Adrenal gland (tissue), 12 donors: ENCODE data around the gene DR1. TPM values are rescaled to one million over a fixed set of nuclear protein-coding genes. Genes with fewer than 3 reads are reported as not detected.

Experiments used
- DNase-seq, 7 donors: peaks; one replicate each; pipeline ENCODE4 v3.0.0-alpha.2; 2019 to 2020
- H3K27ac ChIP-seq, 5 donors: fragments of 200-600 bp; sonication (generic) in 4 of 5; 1 replicate in 3 of 5; 2 replicates in 2 of 5; pipeline versions ENCODE4 v1.5.1 to v1.8.0; 2016 to 2020; ENCODE audit warnings: mild to moderate bottlenecking in 1 of 5
- H3K27me3 ChIP-seq: fragments of 200-600 bp; 2 replicates; pipeline ENCODE4 v1.8.0; 2021
- H3K36me3 ChIP-seq, 2 donors: fragments of 200-600 bp; replicated peaks in 1 of 2; 1 replicate in 1 of 2; 2 replicates in 1 of 2; pipeline versions ENCODE4 v1.5.1 to v1.8.0; 2018 to 2022
- H3K4me1 ChIP-seq, 2 donors: fragments of 200-600 bp; replicated peaks in 1 of 2; 1 replicate in 1 of 2; 2 replicates in 1 of 2; pipeline versions ENCODE4 v1.5.1 to v1.8.0; 2018 to 2021
- H3K4me3 ChIP-seq, 4 donors: fragments of 200-600 bp; sonication (generic) in 3 of 4; one replicate each; pipeline ENCODE4 v1.5.1; 2016 to 2018
- H3K9me3 ChIP-seq, 3 donors: fragments of 200-600 bp; sonication (generic) in 1 of 3; replicated peaks in 1 of 3; 1 replicate in 2 of 3; 2 replicates in 1 of 3; pipeline versions ENCODE4 v1.5.1 to v1.8.0; 2016 to 2021
- POLR2A ChIP-seq, 2 donors: fragments of 450-650 bp; IDR thresholded peaks; one replicate each; pipeline ENCODE4 v1.6.1; 2017; ENCODE audit warnings: antibody characterized with exemption in 2 of 2, mild to moderate bottlenecking in 2 of 2, moderate library complexity in 1 of 2
- WGBS, 4 donors: extraction: QIAGEN DNeasy Blood & Tissue Kit in 2 of 4; methylation state at CpG; one replicate each; pipeline versions ENCODE4 v1.1.5 to v1.1.7; 2013 to 2017; 5-methylcytosine and 5-hydroxymethylcytosine counted together
- intact Hi-C, 2 donors: fragments of 100-400 bp; cut with DNase I; formaldehyde crosslinking; loops; one replicate each; pipeline versions ENCODE4 v1.14.1 to v1.15.0; 2022 to 2023
- polyA plus RNA-seq, 3 donors: library from polyadenylated mRNA; stranded (reverse); fragments of 200-250 nt in 2 of 3; fragments of 350-450 nt in 1 of 3; fragmentation: Illumina TruSeq in 1 of 3; extraction: RNeasy Lipid Tissue Mini Kit (QIAGEN cat#74804) in 1 of 3; gene quantifications; one replicate each; pipeline ENCODE4 v1.2.3, GENCODE V29; 2013 to 2014
- total RNA-seq, 9 donors: library from RNA; depleted of rRNA in 4 of 9; stranded (reverse); fragments of >200 nt in 4 of 9; fragments of 120-200 nt in 1 of 9; fragmentation: NEBNext Ultra II Directional in 1 of 9; extraction: Animal tissue kit (Norgen Biotek cat#: 25700) in 1 of 9; gene quantifications; one replicate each; pipeline versions ENCODE4 v1.1.0 to v1.2.4, GENCODE V29; 2013 to 2023
- TF ChIP-seq, protein P1 (sequence below), 6 experiments: fragments of 450-650 bp in 4 of 6; fragments of 200-600 bp in 2 of 6; sonication (generic) in 1 of 6; IDR thresholded peaks; 1 replicate in 5 of 6; 2 replicates in 1 of 6; pipeline versions ENCODE4 v1.5.1 to v1.8.0; 2016 to 2021; ENCODE audit warnings: antibody characterized with exemption in 6 of 6, mild to moderate bottlenecking in 2 of 6, moderate library complexity in 1 of 6
- donor health status: healthy with polysubstance abuse.
- donor health status: Bipolar disorder and iron deficiency.
- donor health status: DM: yes; HTN: yes; CAD: no.
- donor health status: DM: no; HTN: no; CAD: no.
- donor health status: DM: no; HTN: no; CAD: no.
- donor health status: DM: yes; HTN: yes; CAD: no.

DR1 gene
- total and polyA plus RNA-seq, 12 donors: 3.9 to 72.0 (median 34.2) TPM

GRCh38 chr1:93323185-93323820 is 22.4 kb upstream of the DR1 start:
- DNase-seq: no peak
- 54 to 75% (median 64%) methylated on average over 3 of the region's 3 CpGs for WGBS, 4 donors
- TF ChIP-seq POLR2A (IDR thresholded peaks at IDR 0.05): no peak
- TF ChIP-seq, protein P1, sequence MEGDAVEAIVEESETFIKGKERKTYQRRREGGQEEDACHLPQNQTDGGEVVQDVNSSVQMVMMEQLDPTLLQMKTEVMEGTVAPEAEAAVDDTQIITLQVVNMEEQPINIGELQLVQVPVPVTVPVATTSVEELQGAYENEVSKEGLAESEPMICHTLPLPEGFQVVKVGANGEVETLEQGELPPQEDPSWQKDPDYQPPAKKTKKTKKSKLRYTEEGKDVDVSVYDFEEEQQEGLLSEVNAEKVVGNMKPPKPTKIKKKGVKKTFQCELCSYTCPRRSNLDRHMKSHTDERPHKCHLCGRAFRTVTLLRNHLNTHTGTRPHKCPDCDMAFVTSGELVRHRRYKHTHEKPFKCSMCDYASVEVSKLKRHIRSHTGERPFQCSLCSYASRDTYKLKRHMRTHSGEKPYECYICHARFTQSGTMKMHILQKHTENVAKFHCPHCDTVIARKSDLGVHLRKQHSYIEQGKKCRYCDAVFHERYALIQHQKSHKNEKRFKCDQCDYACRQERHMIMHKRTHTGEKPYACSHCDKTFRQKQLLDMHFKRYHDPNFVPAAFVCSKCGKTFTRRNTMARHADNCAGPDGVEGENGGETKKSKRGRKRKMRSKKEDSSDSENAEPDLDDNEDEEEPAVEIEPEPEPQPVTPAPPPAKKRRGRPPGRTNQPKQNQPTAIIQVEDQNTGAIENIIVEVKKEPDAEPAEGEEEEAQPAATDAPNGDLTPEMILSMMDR (IDR thresholded peaks at IDR 0.05): no peak
- Histone ChIP-seq H3K4me1 (no peaks in the 10 kb centered on the region), H3K36me3 (no peaks in the 10 kb centered on the region), H3K27ac (no peak overlapping the region), H3K4me3 (no peak overlapping the region), H3K9me3 (no peaks in the 10 kb centered on the region), H3K27me3 (no peaks in the 10 kb centered on the region)
- intact Hi-C loops: no loop called here

- no peak for DNase-seq
- no peak for TF ChIP-seq POLR2A (IDR thresholded peaks at IDR 0.05)
- TF ChIP-seq, protein P1 (IDR thresholded peaks at IDR 0.05): no peak
- 79 to 88% (median 82%) methylated on average over 8 of the region's 8 CpGs for WGBS, 4 donors
- Histone ChIP-seq H3K27me3 (no peaks in the 10 kb centered on the region), H3K4me3 (no peak overlapping the region), H3K27ac (no peak overlapping the region), H3K36me3 (no peaks in the 10 kb centered on the region), H3K9me3 (no peaks in the 10 kb centered on the region), H3K4me1 (no peaks in the 10 kb centered on the region)
- intact Hi-C loops: no loop called here
Measured at GRCh38 chr1:93324486-93325464, 20.9 kb upstream of the DR1 start.

GRCh38 chr1:93328809-93329760 is 16.6 kb upstream of the DR1 start:
- WGBS, 4 donors: 61 to 70% (median 62%) methylated on average over 3 of the region's 3 CpGs
- TF ChIP-seq, protein P1 (IDR thresholded peaks at IDR 0.05): no peak
- TF ChIP-seq POLR2A (IDR thresholded peaks at IDR 0.05): no peak
- Histone ChIP-seq H3K36me3 (no peaks in the 10 kb centered on the region), H3K27me3 (no peaks in the 10 kb centered on the region), H3K4me1 (no peaks in the 10 kb centered on the region), H3K9me3 (no peaks in the 10 kb centered on the region), H3K4me3 (no peak overlapping the region), H3K27ac (no peak overlapping the region)
- no peak for DNase-seq
- intact Hi-C loops: no loop called here
